ENCODE results near the gene TRIM13. TPM values are rescaled to one million over a fixed set of nuclear protein-coding genes. Genes with fewer than 3 reads are reported as not detected.

The TRIM13 gene
- total RNA-seq, 1 experiment from 2014 or later: 16.5 TPM

- peaks cover 8% of the 10 kb centered on the region for H3K4me1 ChIP-seq
- ChIA-PET POLR2A (no interaction called here), CTCF (interaction anchor here (1.7 kb wide), 1 partner anchor 16 kb away, joined by 5 read pairs; no protein-coding TSS in a partner anchor)
- H3K4me3 ChIP-seq (ENCODE audit: low read depth, low read length): no peak overlapping the region
- intact Hi-C loops (cut with micrococcal nuclease; ENCODE audit: unreplicated experiment): no loop called here
- Mint-ChIP-seq H3K4me3 (ENCODE audit: unreplicated experiment) (no peak overlapping the region), H3K27ac (ENCODE audit: unreplicated experiment) (no peak overlapping the region), H3K4me1 (ENCODE audit: low read depth, unreplicated experiment) (peaks cover 5% of the 10 kb centered on the region), H3K36me3 (ENCODE audit: insufficient read depth, unreplicated experiment) (peaks cover 23% of the 10 kb centered on the region), H3K9me3 (ENCODE audit: unreplicated experiment) (no peaks in the 10 kb centered on the region), H3K27me3 (ENCODE audit: insufficient read depth, unreplicated experiment) (no peaks in the 10 kb centered on the region)
- H3K36me3 ChIP-seq (ENCODE audit: control insufficient read depth, insufficient read depth, low read length): no peaks in the 10 kb centered on the region
- BruUV-seq (replicated peaks): no TSS peak
- H3K9me3 ChIP-seq: no peaks in the 10 kb centered on the region
- H3K27me3 ChIP-seq (replicated peaks; ENCODE audit: control insufficient read depth, insufficient read depth, low read length): no peaks in the 10 kb centered on the region
- no peak for DNase-seq
- no peak for TF ChIP-seq CTCF (IDR thresholded peaks at IDR 0.05; ENCODE audit: insufficient read depth in 1 of 2, low read depth in 1 of 2, low read length in 1 of 2, severe bottlenecking in 1 of 2, unreplicated experiment in 1 of 2)
Observed at GRCh38 chr13:49993111-49993510, 3.7 kb upstream of the TRIM13 start.

GRCh38 chr13:49993666-49994065 is 3.2 kb upstream of the TRIM13 start:
- Histone ChIP-seq H3K9me3 (no peaks in the 10 kb centered on the region), H3K4me1 (peaks cover 12% of the 10 kb centered on the region), H3K36me3 (ENCODE audit: control insufficient read depth, insufficient read depth, low read length) (no peaks in the 10 kb centered on the region), H3K27me3 (replicated peaks; ENCODE audit: control insufficient read depth, insufficient read depth, low read length) (no peaks in the 10 kb centered on the region), H3K4me3 (ENCODE audit: low read depth, low read length) (no peak overlapping the region)
- BruUV-seq (replicated peaks): no TSS peak
- H3K27ac Mint-ChIP-seq (ENCODE audit: unreplicated experiment): no peak overlapping the region
- H3K9me3 Mint-ChIP-seq (ENCODE audit: unreplicated experiment): no peaks in the 10 kb centered on the region
- no peak for TF ChIP-seq CTCF (IDR thresholded peaks at IDR 0.05; ENCODE audit: insufficient read depth in 1 of 2, low read depth in 1 of 2, low read length in 1 of 2, severe bottlenecking in 1 of 2, unreplicated experiment in 1 of 2)
- CTCF ChIA-PET: interaction anchor here (1.7 kb wide), 1 partner anchor 17 kb away, joined by 5 read pairs; no protein-coding TSS in a partner anchor
- H3K27me3 Mint-ChIP-seq (ENCODE audit: insufficient read depth, unreplicated experiment): no peaks in the 10 kb centered on the region
- H3K36me3 Mint-ChIP-seq (ENCODE audit: insufficient read depth, unreplicated experiment): peaks cover 28% of the 10 kb centered on the region
- POLR2A ChIA-PET: no interaction called here
- H3K4me3 Mint-ChIP-seq (ENCODE audit: unreplicated experiment): no peak overlapping the region
- H3K4me1 Mint-ChIP-seq (ENCODE audit: low read depth, unreplicated experiment): peaks cover 9% of the 10 kb centered on the region
- no peak for DNase-seq
- intact Hi-C loops (cut with micrococcal nuclease; ENCODE audit: unreplicated experiment): no loop called here

GRCh38 chr13:49995625-49996101 is 1.2 kb upstream of the TRIM13 start:
- Mint-ChIP-seq H3K27me3 (ENCODE audit: insufficient read depth, unreplicated experiment) (no peaks in the 10 kb centered on the region), H3K36me3 (ENCODE audit: insufficient read depth, unreplicated experiment) (peaks cover 42% of the 10 kb centered on the region), H3K9me3 (ENCODE audit: unreplicated experiment) (no peaks in the 10 kb centered on the region), H3K4me3 (ENCODE audit: unreplicated experiment) (peak overlapping the region; percentile 92), H3K27ac (ENCODE audit: unreplicated experiment) (peak overlapping the region; percentile 59), H3K4me1 (ENCODE audit: low read depth, unreplicated experiment) (peaks cover 9% of the 10 kb centered on the region)
- peak overlapping the region; percentile 51 for H3K4me3 ChIP-seq (ENCODE audit: low read depth, low read length)
- H3K4me1 ChIP-seq: peaks cover 23% of the 10 kb centered on the region
- TSS peak; percentile 73 for BruUV-seq (replicated peaks)
- no peaks in the 10 kb centered on the region for H3K36me3 ChIP-seq (ENCODE audit: control insufficient read depth, insufficient read depth, low read length)
- no peak for TF ChIP-seq CTCF (IDR thresholded peaks at IDR 0.05; ENCODE audit: insufficient read depth in 1 of 2, low read depth in 1 of 2, low read length in 1 of 2, severe bottlenecking in 1 of 2, unreplicated experiment in 1 of 2)
- no peaks in the 10 kb centered on the region for H3K27me3 ChIP-seq (replicated peaks; ENCODE audit: control insufficient read depth, insufficient read depth, low read length)
- no peak for DNase-seq
- ChIA-PET CTCF (interaction anchor here (0.8 to 2.4 kb wide), 2 partner anchors 19 to 454 kb away, joined by 3 to 17 read pairs; no protein-coding TSS in a partner anchor), POLR2A (no interaction called here)
- intact Hi-C loops (cut with micrococcal nuclease; ENCODE audit: unreplicated experiment): loop anchor here (2.0 to 5.0 kb wide), 3 partner anchors 87 to 203 kb away; partner anchors contain the start of gene KPNA3
- no peaks in the 10 kb centered on the region for H3K9me3 ChIP-seq

All from Caco-2 (cell line).